Measurements from ENCODE around the gene SDK1.

SDK1 gene

DNA sequence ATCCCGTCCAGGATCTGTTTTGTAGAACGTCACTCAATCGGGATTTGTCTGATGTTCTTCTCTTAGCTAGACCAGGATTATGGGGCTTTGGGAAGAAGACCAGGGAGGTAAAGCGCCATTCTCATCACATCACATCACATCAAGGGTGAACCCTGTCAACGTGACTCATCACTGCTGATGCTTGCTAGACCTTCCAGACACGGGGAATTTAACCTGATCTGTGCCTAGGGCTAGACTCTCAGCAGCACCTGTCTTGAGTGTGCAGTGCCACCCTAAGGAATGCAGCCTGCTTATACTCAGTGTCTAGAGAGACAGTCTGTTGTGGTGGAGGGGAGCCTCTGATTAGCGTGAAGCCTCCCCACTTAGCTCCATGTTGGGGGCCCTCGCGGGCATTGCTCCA, 702.5 kb downstream of the SDK1 start:
- DNase-seq = no peak

DNA sequence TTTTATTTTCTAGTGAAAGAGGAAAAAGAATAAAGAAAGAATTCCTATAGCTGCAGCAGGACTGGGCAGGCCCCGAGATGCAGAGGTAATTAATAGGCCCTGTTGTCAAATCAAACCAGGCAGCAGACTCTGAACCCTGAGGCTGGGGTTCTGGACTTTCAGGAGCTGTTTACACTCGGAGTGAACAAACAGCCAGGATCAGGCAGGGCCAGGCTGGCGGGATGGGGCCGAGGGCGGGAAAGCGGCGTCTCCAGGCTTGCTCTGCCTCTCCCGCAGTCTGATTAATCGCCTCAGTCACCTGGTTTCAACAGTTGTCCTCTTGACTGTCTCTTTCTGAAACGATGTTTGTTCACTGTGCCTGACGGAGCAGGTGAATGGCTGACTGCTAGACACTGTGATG, 705.6 kb downstream of the SDK1 start:
- DNase-seq = no peak

- DNase-seq = no peak
Measured at GRCh38 chr7:4009211-4010060, 708.4 kb downstream of the SDK1 start.

GRCh38 chr7:4010061-4010605, 709.1 kb downstream of the SDK1 start:
- DNase-seq = no peak

GRCh38 chr7:4010923-4011656, 710.0 kb downstream of the SDK1 start:
- no peak for DNase-seq

DNA sequence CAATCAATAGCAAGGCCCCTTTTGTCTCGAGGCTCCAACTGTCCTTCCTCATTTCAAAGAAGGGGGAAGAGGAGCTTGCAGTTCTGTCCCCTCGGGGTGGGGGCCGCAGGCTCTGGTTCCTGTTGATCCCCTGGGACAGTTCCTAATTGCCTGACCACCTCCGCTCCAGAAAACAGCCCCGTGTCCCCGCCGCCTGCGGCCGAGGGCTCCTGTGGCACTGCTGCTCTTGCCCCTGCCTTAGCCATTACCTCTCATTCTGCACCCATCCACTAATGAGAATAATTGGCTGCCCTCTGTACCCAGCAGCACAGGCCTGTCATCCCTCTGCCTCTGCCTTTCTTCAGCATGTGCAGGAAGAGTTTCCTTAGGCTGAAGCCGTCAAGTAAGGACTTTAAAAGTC, 712.7 kb downstream of the SDK1 start:
- no peak for DNase-seq

GRCh38 chr7:4014346-4015050, 713.4 kb downstream of the SDK1 start:
- no peak for DNase-seq

- no peak for DNase-seq
Measured at GRCh38 chr7:4015371-4015770, 714.3 kb downstream of the SDK1 start.

DNA sequence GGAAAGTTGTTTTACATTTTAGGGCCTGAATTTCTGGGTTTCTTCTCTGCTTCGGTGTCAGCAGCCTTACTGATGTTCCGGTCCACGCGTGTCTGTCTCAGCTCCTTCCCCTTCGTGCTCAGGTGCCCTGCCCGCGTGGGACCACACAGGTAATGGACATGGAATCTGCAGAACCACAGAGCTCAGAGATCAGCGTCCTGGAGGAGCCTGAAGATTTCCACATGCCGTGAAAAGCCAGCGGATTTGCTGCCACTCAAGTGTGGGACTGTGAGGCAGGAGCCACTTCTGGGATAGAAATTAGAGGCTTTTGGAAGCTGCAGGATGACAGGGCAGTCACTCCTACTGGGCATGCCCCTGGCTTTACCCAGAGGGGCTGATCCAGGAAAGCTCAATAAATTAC, 714.9 kb downstream of the SDK1 start:
- DNase-seq = no peak

DNA sequence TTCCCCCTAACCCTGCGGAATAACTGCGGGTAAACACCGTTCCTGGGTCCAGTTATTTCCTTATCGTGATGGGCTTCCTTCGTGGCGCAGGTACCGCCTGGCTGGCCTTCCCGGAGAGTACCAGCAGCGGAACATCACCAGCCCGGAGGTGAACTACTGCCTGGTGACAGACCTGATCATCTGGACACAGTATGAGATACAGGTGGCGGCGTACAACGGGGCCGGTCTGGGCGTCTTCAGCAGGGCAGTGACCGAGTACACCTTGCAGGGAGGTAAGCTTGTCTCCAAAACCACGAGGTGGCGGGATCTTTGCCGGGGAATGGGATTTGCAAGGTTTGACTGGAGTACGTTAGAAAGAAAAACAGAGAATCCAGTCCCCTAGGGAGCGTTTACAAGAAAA, 716.0 kb downstream of the SDK1 start:
- no peak for DNase-seq

- no peak for DNase-seq
Measured at GRCh38 chr7:4017785-4018184, 716.7 kb downstream of the SDK1 start.

DNA sequence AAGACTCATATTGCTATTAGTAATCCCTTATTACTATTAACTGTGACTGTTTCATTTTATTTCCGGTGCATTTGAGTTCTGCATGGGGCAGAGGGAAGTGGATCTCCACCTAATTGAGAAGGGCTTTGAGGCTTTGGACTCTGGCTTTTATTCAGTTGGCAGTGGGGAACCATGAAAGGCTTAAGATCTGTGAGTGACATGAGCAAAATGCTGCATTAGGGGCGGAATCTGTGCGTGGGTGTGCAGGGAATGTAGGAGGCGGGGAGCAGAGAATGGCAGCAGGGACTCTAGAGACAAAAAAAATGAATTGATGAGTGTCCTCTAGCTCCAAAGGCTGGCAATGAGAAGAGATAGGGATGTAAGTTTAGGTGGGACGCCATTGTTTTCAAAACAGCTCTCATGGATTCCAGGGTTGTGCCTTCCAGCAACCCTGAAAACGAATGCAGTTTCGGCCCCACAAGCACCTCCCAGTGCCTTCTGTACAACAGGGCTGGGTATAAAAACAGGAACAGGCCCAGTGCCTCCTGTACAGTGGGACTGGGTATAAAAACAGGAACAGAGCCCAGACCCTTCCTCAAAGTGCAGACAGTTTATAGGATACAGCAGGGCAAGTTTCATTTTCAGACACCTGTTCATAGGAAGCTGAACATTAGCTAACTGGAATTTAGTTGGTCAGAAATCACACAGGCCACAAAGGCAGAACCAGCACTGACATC, 717.7 kb downstream of the SDK1 start:
- DNase-seq = no peak

- DNase-seq = no peak
Measured at GRCh38 chr7:4020086-4020485, 719.0 kb downstream of the SDK1 start.

GRCh38 chr7:4021413-4021812, 720.4 kb downstream of the SDK1 start:
- DNase-seq = no peak

- no peak for DNase-seq
Measured at GRCh38 chr7:4022265-4022664, 721.2 kb downstream of the SDK1 start.

DNA sequence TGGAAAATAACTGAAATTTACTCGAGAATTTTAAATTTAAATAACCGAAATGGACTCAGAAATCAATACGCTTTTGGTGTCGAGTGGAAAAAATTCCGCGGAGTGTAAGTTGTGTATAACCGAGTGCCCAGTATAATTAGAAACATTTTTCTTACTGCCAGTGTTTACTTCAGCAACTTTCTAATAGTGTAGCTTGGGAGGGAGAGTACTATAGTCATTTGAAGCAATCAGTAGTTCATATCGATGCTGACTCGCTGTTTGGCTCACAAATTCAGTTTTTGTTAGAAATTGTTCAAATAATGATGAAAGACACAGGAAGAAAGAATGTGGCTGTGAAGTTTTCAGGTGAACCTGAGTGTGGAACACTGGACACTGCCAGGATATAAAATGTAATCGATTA, 722.5 kb downstream of the SDK1 start:
- DNase-seq = no peak

DNA sequence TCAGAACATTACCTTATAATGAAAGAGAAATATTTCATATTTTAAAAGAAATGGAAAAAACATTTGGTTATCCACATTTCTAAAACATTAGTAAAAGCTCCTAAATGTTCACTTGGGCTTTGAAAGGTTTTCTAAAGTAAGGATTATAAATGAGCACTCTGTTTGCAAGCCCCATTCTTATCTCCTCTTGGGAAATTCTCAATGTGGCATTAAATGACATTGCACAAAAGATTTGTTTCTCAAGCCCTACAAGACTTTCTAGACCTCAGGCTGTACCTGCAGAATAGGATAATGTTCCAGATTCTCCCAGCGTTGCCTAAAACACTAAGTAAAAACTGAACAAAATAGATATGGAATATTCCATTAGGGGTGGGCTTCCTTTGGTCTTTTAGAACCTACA, 723.1 kb downstream of the SDK1 start:
- DNase-seq = no peak

GRCh38 chr7:4024806-4025205, 723.8 kb downstream of the SDK1 start:
- no peak for DNase-seq

DNA sequence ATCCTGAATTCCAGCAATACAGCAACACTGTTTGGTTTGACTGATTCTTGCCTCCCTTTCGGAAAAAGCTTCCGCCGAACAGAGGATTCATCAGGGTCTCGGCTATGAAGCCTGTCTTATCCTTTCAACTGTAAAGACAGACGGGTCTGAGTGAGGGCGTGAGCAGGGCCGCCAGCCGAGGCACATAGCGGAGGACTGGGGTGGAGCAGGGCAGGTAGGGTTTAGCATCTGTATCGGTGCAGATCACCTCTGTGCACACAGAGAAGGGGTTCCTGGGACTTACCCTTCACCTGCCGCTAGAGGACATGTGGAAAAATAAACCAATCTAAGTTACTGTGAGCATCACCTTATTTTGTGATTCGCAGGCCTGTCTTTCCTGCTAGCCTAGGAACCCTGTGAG, 724.2 kb downstream of the SDK1 start:
- no peak for DNase-seq

- DNase-seq = no peak
Measured at GRCh38 chr7:4025694-4026615, 724.9 kb downstream of the SDK1 start.

GRCh38 chr7:4026941-4027486, 726.0 kb downstream of the SDK1 start:
- DNase-seq = no peak

Measured in T1000 (cell line).